ENCODE data around the gene FCN1.

FCN1 gene

GRCh38 chr9:134936346-134937163, 18.8 kb upstream of the FCN1 start:
- no peak for DNase-seq

GRCh38 chr9:134935701-134936345, 18.1 kb upstream of the FCN1 start:
- DNase-seq = no peak

GRCh38 chr9:134935056-134935640, 17.4 kb upstream of the FCN1 start:
- no peak for DNase-seq

- DNase-seq = no peak
Measured at GRCh38 chr9:134933076-134933659, 15.5 kb upstream of the FCN1 start.

- DNase-seq = no peak
Measured at GRCh38 chr9:134932606-134933005, 14.9 kb upstream of the FCN1 start.

GRCh38 chr9:134932171-134932570, 14.5 kb upstream of the FCN1 start:
- no peak for DNase-seq

GRCh38 chr9:134930398-134930797, 12.7 kb upstream of the FCN1 start:
- no peak for DNase-seq

GRCh38 chr9:134929193-134930158, 11.8 kb upstream of the FCN1 start:
- no peak for DNase-seq

- no peak for DNase-seq
Measured at GRCh38 chr9:134928436-134929192, 10.9 kb upstream of the FCN1 start.

GRCh38 chr9:134925011-134925511, 7.3 kb upstream of the FCN1 start:
- no peak for DNase-seq

GRCh38 chr9:134923466-134923865, 5.8 kb upstream of the FCN1 start:
- DNase-seq = no peak

- no peak for DNase-seq
Measured at GRCh38 chr9:134922932-134923240, 5.2 kb upstream of the FCN1 start.

- DNase-seq = no peak
Measured at GRCh38 chr9:134922066-134922931, 4.6 kb upstream of the FCN1 start.

- no peak for DNase-seq
Measured at GRCh38 chr9:134919303-134919702, 1.6 kb upstream of the FCN1 start.

GRCh38 chr9:134918646-134919045, 934 bp upstream of the FCN1 start:
- no peak for DNase-seq

GRCh38 chr9:134916161-134916665, 1.5 kb downstream of the FCN1 start:
- DNase-seq = no peak

- DNase-seq = no peak
Measured at GRCh38 chr9:134915046-134915985, 2.4 kb downstream of the FCN1 start.

GRCh38 chr9:134914501-134914834, 3.2 kb downstream of the FCN1 start:
- DNase-seq = no peak

- DNase-seq = no peak
Measured at GRCh38 chr9:134913713-134914500, 3.8 kb downstream of the FCN1 start.
